ENCODE results near the gene POLR3G.

Gene POLR3G

DNA sequence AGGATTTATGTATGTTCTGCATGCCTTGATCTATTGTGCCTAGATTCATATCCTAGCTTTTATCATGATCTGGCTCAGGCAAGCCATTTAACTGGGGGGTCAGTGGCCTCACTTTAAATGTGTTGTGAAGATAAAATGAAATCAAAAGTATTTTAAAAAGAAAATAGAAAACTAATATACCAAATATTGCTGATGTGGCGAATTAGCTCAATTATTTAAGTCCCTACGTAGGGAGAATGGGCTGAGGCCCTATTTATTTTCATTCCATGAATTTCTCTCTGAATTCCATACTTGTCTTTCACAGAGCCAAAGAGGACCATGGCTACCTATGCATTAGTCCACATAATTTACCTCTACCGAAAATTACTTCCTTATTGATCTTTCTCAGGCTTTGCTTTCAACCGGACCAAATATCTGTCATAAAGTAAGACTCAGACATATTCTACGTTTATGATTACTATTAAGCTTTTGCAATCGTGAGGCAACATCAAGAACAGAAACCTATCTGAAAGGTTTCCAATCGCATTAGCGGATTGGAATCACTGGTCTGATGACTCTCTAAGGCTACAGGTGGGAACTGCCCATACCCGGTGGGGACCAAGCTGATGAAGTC, 1.8 kb upstream of the POLR3G start:
- H3K4me3 ChIP-seq (ENCODE audit: low read depth, low read length, poor library complexity, severe bottlenecking) = peak overlapping the region; percentile 65

DNA sequence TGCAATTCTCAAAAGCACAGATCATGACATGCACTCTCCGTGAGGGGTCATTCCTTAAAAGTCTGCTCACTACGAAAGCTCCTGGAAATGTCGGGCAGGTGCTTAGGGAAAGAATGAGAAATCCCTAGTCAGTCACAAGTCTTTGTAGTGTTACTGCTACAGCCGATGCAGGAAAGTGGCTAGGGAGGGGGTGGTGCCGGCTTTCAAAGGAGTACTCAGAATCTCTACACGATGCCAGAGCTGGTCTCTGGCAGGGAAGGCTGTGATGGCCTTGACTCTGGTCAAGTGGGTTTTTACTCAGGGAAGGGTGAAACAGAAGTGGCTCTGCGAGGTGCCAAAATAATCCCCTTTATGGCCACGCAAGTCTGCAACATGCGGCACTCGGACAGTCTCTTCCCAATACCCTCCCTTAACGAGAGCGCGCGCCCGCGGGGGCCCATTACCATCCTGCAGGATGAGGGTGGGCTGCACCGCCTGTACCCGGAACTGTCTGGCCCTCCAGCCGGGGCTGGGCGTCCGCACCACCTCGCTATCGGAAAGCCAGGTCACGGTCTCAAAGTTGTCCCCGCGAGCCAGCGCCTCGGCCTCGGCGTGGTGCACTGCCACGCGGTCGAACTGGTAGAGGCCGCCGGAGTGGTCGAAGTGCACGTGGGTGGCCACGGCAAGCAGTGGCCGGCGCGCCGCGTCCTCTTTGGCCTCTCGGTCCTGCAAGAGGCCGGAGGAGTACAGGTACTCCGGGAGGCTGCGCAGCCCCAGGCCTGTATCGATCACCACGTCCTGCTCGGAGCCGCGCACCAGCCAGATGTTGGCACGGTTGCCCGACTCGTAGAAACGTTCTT, 1.0 kb upstream of the POLR3G start:
- Histone ChIP-seq H3K36me3 (ENCODE audit: insufficient read depth, low read length) (peaks cover 16% of the 10 kb centered on the region), H3F3A (ENCODE audit: insufficient read depth, low read length) (no peaks in the 10 kb centered on the region), H2AFZ (ENCODE audit: low read length) (no peak overlapping the region), H3K4me3 (ENCODE audit: low read depth, low read length, poor library complexity, severe bottlenecking) (peak overlapping the region; percentile 65), H3K27me3 (ENCODE audit: insufficient read depth, low read length) (no peaks in the 10 kb centered on the region), H3K79me2 (ENCODE audit: insufficient read depth, low read length) (peaks cover 8% of the 10 kb centered on the region; the same call in 1 of the 2 replicates), H3K4me1 (ENCODE audit: insufficient read depth, low read length, severe bottlenecking) (peaks cover 39% of the 10 kb centered on the region), H3K27ac (ENCODE audit: low read depth, low read length, poor library complexity, severe bottlenecking) (peak overlapping the region; percentile 41), H3K9me3 (ENCODE audit: low read length) (no peaks in the 10 kb centered on the region), H4K20me1 (ENCODE audit: insufficient read depth, low read length) (no peaks in the 10 kb centered on the region), H3K9me2 (ENCODE audit: low read depth, low read length) (no peaks in the 10 kb centered on the region), H3K4me2 (ENCODE audit: low read length) (peak overlapping the region; percentile 100), H3K9ac (ENCODE audit: low read length) (peak overlapping the region; percentile 65)
- no peak for TF ChIP-seq EZH2 (IDR thresholded peaks at IDR 0.05; ENCODE audit: borderline replicate concordance, low read length)
- TF ChIP-seq, protein P1, sequence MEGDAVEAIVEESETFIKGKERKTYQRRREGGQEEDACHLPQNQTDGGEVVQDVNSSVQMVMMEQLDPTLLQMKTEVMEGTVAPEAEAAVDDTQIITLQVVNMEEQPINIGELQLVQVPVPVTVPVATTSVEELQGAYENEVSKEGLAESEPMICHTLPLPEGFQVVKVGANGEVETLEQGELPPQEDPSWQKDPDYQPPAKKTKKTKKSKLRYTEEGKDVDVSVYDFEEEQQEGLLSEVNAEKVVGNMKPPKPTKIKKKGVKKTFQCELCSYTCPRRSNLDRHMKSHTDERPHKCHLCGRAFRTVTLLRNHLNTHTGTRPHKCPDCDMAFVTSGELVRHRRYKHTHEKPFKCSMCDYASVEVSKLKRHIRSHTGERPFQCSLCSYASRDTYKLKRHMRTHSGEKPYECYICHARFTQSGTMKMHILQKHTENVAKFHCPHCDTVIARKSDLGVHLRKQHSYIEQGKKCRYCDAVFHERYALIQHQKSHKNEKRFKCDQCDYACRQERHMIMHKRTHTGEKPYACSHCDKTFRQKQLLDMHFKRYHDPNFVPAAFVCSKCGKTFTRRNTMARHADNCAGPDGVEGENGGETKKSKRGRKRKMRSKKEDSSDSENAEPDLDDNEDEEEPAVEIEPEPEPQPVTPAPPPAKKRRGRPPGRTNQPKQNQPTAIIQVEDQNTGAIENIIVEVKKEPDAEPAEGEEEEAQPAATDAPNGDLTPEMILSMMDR (IDR thresholded peaks at IDR 0.05; ENCODE audit: low read length) = no peak

More for the DNA sequence above, 1.8 kb upstream of the POLR3G start:
- no peak overlapping the region for H3K27ac ChIP-seq (ENCODE audit: low read depth, low read length, poor library complexity, severe bottlenecking)
- peak overlapping the region; percentile 100 for H3K4me2 ChIP-seq (ENCODE audit: low read length)
- no peaks in the 10 kb centered on the region for H4K20me1 ChIP-seq (ENCODE audit: insufficient read depth, low read length)
- peaks cover 39% of the 10 kb centered on the region for H3K4me1 ChIP-seq (ENCODE audit: insufficient read depth, low read length, severe bottlenecking)
- no peaks in the 10 kb centered on the region for H3K27me3 ChIP-seq (ENCODE audit: insufficient read depth, low read length)
- H3F3A ChIP-seq (ENCODE audit: insufficient read depth, low read length) = no peaks in the 10 kb centered on the region
- H3K9me3 ChIP-seq (ENCODE audit: low read length) = no peaks in the 10 kb centered on the region
- no peak overlapping the region for H2AFZ ChIP-seq (ENCODE audit: low read length)
- H3K9me2 ChIP-seq (ENCODE audit: low read depth, low read length) = no peaks in the 10 kb centered on the region
- peaks cover 8% of the 10 kb centered on the region; the same call in 1 of the 2 replicates for H3K79me2 ChIP-seq (ENCODE audit: insufficient read depth, low read length)
- H3K9ac ChIP-seq (ENCODE audit: low read length) = peak overlapping the region; percentile 65
- TF ChIP-seq, protein P1 (IDR thresholded peaks at IDR 0.05; ENCODE audit: low read length) = no peak
- no peak for TF ChIP-seq EZH2 (IDR thresholded peaks at IDR 0.05; ENCODE audit: borderline replicate concordance, low read length)
- H3K36me3 ChIP-seq (ENCODE audit: insufficient read depth, low read length) = peaks cover 15% of the 10 kb centered on the region

DNA sequence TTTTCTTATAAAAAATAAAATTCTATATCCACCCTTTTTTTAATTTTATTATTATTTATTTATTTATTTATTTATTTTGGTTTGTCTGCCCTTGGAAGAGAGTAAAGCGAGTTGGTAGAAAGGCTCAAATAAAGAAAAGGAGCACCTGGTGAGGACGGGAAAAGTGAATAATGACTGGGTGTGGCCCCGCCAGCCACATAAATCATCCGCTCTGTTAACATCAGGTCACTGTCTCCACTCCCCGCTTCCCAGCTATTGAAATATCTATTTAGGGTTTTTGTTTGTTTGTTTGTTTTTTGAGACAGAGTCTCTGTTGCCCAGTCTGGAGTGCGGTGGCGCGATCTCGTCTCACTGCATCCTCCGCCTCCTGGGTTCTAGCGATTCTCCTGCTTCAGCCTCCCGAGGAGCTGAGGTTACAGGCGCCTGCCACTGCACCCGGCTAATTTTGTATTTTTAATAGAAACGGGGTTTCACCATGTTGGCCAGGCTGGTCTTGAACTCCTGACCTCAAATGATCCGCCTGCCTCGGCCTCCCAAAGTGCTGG, 844 bp downstream of the POLR3G start:
- peak overlapping the region; percentile 65 for H3K4me3 ChIP-seq (ENCODE audit: low read depth, low read length, poor library complexity, severe bottlenecking)
- peak overlapping the region; percentile 100 for H3K4me2 ChIP-seq (ENCODE audit: low read length)
- H3K9me3 ChIP-seq (ENCODE audit: low read length) = no peaks in the 10 kb centered on the region
- peaks cover 39% of the 10 kb centered on the region for H3K4me1 ChIP-seq (ENCODE audit: insufficient read depth, low read length, severe bottlenecking)
- H3K9me2 ChIP-seq (ENCODE audit: low read depth, low read length) = no peaks in the 10 kb centered on the region
- peak overlapping the region; percentile 53 for H3K27ac ChIP-seq (ENCODE audit: low read depth, low read length, poor library complexity, severe bottlenecking)
- no peak for TF ChIP-seq EZH2 (IDR thresholded peaks at IDR 0.05; ENCODE audit: borderline replicate concordance, low read length)
- TF ChIP-seq, protein P1 (IDR thresholded peaks at IDR 0.05; ENCODE audit: low read length) = no peak
- peak overlapping the region; percentile 65 for H3K9ac ChIP-seq (ENCODE audit: low read length)
- no peak overlapping the region; the same call in 1 of the 2 replicates for H2AFZ ChIP-seq (ENCODE audit: low read length)
- no peaks in the 10 kb centered on the region for H3F3A ChIP-seq (ENCODE audit: insufficient read depth, low read length)
- peaks cover 10% of the 10 kb centered on the region for H3K36me3 ChIP-seq (ENCODE audit: insufficient read depth, low read length)
- H3K79me2 ChIP-seq (ENCODE audit: insufficient read depth, low read length) = peaks cover 8% of the 10 kb centered on the region; the same call in 1 of the 2 replicates
- no peaks in the 10 kb centered on the region for H4K20me1 ChIP-seq (ENCODE audit: insufficient read depth, low read length)
- H3K27me3 ChIP-seq (ENCODE audit: insufficient read depth, low read length) = no peaks in the 10 kb centered on the region

Data from OCI-LY1 (cell line).